Keratinocyte (primary cell): ENCODE measurements around the gene GZMB. TPM values are rescaled to one million over a fixed set of nuclear protein-coding genes. Genes with fewer than 3 reads are reported as not detected.

Source experiments
- DNase-seq: peaks from one replicate; pipeline ENCODE4 v3.0.0-alpha.2; 2011; ENCODE audit warnings: low read depth, missing footprints, low spot score
- FAIRE-seq: peaks from 2 replicates; lab custom pipeline; 2011; peaks lifted over from hg19 to GRCh38; lab: Jason Lieb, UNC
- H2AFZ ChIP-seq: 2 replicates; pipeline ENCODE4 v1.6.0; 2012; ENCODE audit warnings: low read length, control low read depth, inconsistent platforms; ENCODE audit not compliant: control insufficient read depth
- H3K27ac ChIP-seq: 2 replicates; pipeline ENCODE4 v1.5.1; 2011; ENCODE audit warnings: low read length; ENCODE audit not compliant: control insufficient read depth, insufficient read depth
- H3K27me3 ChIP-seq: 3 replicates; pipeline ENCODE4 v1.6.0; 2011; ENCODE audit warnings: low read length; ENCODE audit not compliant: control insufficient read depth, insufficient read depth; ENCODE audit errors: extremely low read depth
- H3K36me3 ChIP-seq, 2 experiments: 2 replicates in 1 of 2; 3 replicates in 1 of 2; pipeline ENCODE4 v1.5.1; 2011; ENCODE audit warnings: low read length in 2 of 2, mild to moderate bottlenecking in 1 of 2; ENCODE audit not compliant: control insufficient read depth in 2 of 2, insufficient read depth in 2 of 2; ENCODE audit errors: extremely low read depth in 1 of 2
- H3K4me1 ChIP-seq: 3 replicates; pipeline ENCODE4 v1.5.1; 2011; ENCODE audit warnings: low read length; ENCODE audit not compliant: control insufficient read depth, insufficient read depth; ENCODE audit errors: extremely low read depth
- H3K4me2 ChIP-seq: 3 replicates; pipeline ENCODE4 v1.6.0; 2011; ENCODE audit warnings: low read depth, low read length; ENCODE audit not compliant: control insufficient read depth, insufficient read depth; ENCODE audit errors: extremely low read depth
- H3K4me3 ChIP-seq, 3 experiments: fragments of 200-600 bp in 1 of 3; sonication (generic) in 1 of 3; 2 replicates in 2 of 3; 3 replicates in 1 of 3; pipeline ENCODE4 v1.5.1; 2011 to 2016; ENCODE audit warnings: low read length in 3 of 3, mild to moderate bottlenecking in 3 of 3, control low read depth in 2 of 3, inconsistent platforms in 1 of 3, low read depth in 1 of 3, mixed read lengths in 1 of 3, mixed run types in 1 of 3, moderate library complexity in 1 of 3; ENCODE audit not compliant: control insufficient read depth in 2 of 3, insufficient read depth in 2 of 3; ENCODE audit errors: extremely low read depth in 1 of 3
- H3K79me2 ChIP-seq: 2 replicates; pipeline ENCODE4 v1.6.0; 2012; ENCODE audit warnings: low read length; ENCODE audit not compliant: control insufficient read depth, insufficient read depth
- H3K9ac ChIP-seq: 3 replicates; pipeline ENCODE4 v1.6.0; 2011; ENCODE audit warnings: low read length; ENCODE audit not compliant: control insufficient read depth, insufficient read depth; ENCODE audit errors: extremely low read depth
- H3K9me1 ChIP-seq: 3 replicates; pipeline ENCODE4 v1.6.0; 2011; ENCODE audit warnings: low read length; ENCODE audit not compliant: control insufficient read depth, insufficient read depth; ENCODE audit errors: extremely low read depth
- H3K9me3 ChIP-seq: 2 replicates; pipeline ENCODE4 v1.5.1; 2012; ENCODE audit warnings: low read depth, low read length; ENCODE audit not compliant: control insufficient read depth
- H4K20me1 ChIP-seq: 3 replicates; pipeline ENCODE4 v1.6.0; 2011; ENCODE audit warnings: low read length; ENCODE audit not compliant: control insufficient read depth, insufficient read depth; ENCODE audit errors: extremely low read depth
- EZH2 ChIP-seq: IDR thresholded peaks from one replicate; pipeline ENCODE4 v1.6.1; 2012; ENCODE audit warnings: inconsistent platforms, mild to moderate bottlenecking, low read length, moderate library complexity
- dilution Hi-C: fragments of 300-500 bp; cut with MboI; formaldehyde crosslinking; loops from one replicate; pipeline ENCODE4 v1.7.0; 2020; ENCODE audit warnings: low sequenced_read_pairs; ENCODE audit not compliant: extremely low pct_ligation_motif_present
- polyA plus RNA-seq, 5 experiments: library from polyadenylated mRNA; depleted of rRNA in 3 of 5; stranded (reverse) in 3 of 5; stranded (forward) in 1 of 5; unstranded in 1 of 5; fragments of >200 nt; gene quantifications; 1 replicate in 1 of 5; 2 replicates in 3 of 5; 3 replicates in 1 of 5; pipeline versions ENCODE4 v1.2.1 to v1.2.3, GENCODE V29; 2011 to 2012; ENCODE audit warnings: missing spikeins in 2 of 5, low read depth in 1 of 5, low replicate concordance in 1 of 5
- TF ChIP-seq, protein P1 (sequence below), 3 experiments: IDR thresholded peaks in 1 of 3; conservative IDR thresholded peaks in 1 of 3; optimal IDR thresholded peaks in 1 of 3; 2 replicates in 2 of 3; 3 replicates in 1 of 3; pipeline versions ENCODE3 to v1.5.1; 2011; ENCODE audit warnings: low read length in 3 of 3, mild to moderate bottlenecking in 3 of 3, moderate library complexity in 2 of 3, control low read depth in 1 of 3, inconsistent platforms in 1 of 3; ENCODE audit not compliant: insufficient read depth in 2 of 3; ENCODE audit errors: extremely low read depth in 1 of 3

Gene GZMB
- polyA plus RNA-seq, 1 donor (not counting 4 experiments of a cell fraction or from before 2014, with no cell fraction given) = 0.08 TPM

GRCh38 chr14:24639905-24640304 lies 5.9 kb upstream of the GZMB start:
- no peak for DNase-seq
- H4K20me1 ChIP-seq = no peaks in the 10 kb centered on the region
- dilution Hi-C loops = no loop called here
- H3K9me3 ChIP-seq = no peaks in the 10 kb centered on the region
- no peaks in the 10 kb centered on the region for H3K9me1 ChIP-seq
- no peak for FAIRE-seq
- H3K27me3 ChIP-seq = no peaks in the 10 kb centered on the region
- H3K27ac ChIP-seq = no peak overlapping the region
- no peaks in the 10 kb centered on the region for H3K4me1 ChIP-seq
- H3K4me2 ChIP-seq = no peak overlapping the region
- H2AFZ ChIP-seq = no peak overlapping the region
- no peak overlapping the region for H3K9ac ChIP-seq
- no peak for TF ChIP-seq EZH2
- TF ChIP-seq, protein P1, sequence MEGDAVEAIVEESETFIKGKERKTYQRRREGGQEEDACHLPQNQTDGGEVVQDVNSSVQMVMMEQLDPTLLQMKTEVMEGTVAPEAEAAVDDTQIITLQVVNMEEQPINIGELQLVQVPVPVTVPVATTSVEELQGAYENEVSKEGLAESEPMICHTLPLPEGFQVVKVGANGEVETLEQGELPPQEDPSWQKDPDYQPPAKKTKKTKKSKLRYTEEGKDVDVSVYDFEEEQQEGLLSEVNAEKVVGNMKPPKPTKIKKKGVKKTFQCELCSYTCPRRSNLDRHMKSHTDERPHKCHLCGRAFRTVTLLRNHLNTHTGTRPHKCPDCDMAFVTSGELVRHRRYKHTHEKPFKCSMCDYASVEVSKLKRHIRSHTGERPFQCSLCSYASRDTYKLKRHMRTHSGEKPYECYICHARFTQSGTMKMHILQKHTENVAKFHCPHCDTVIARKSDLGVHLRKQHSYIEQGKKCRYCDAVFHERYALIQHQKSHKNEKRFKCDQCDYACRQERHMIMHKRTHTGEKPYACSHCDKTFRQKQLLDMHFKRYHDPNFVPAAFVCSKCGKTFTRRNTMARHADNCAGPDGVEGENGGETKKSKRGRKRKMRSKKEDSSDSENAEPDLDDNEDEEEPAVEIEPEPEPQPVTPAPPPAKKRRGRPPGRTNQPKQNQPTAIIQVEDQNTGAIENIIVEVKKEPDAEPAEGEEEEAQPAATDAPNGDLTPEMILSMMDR (optimal IDR thresholded peaks at IDR 0.05 in 1 of 3, IDR thresholded peaks at IDR 0.05 in 1 of 3, conservative IDR thresholded peaks at IDR 0.05 in 1 of 3; ENCODE audit: extremely low read depth in 1 of 3, insufficient read depth in 2 of 3, low read length in 3 of 3) = no peak
- no peak overlapping the region for H3K4me3 ChIP-seq
- no peaks in the 10 kb centered on the region for H3K79me2 ChIP-seq
- H3K36me3 ChIP-seq = no peaks in the 10 kb centered on the region

DNA sequence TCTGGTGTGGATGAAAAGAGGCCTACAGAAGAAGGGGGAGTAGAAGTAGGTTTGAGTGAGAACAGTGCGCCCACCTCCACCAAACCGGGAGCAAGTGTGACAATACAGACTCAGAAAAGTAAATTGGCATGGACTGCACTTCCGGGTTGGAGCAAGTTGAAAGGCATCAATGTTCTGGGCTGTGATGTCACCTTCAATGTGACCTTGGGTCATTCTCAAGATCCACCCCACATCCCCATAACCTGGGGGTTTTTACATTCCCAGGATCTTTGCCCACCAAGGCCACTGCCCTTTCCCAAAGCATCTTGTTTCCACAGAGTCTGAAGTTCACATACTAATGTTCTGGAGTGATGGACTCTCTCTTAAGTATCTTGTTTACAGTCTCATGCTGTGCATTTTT lies 5.3 kb upstream of the GZMB start:
- Histone ChIP-seq H3K4me1 (no peaks in the 10 kb centered on the region), H4K20me1 (no peaks in the 10 kb centered on the region), H3K4me2 (no peak overlapping the region), H3K27me3 (no peaks in the 10 kb centered on the region), H3K9ac (no peak overlapping the region), H3K9me3 (no peaks in the 10 kb centered on the region), H3K4me3 (no peak overlapping the region), H3K27ac (no peak overlapping the region), H2AFZ (no peak overlapping the region), H3K36me3 (no peaks in the 10 kb centered on the region), H3K79me2 (no peaks in the 10 kb centered on the region), H3K9me1 (no peaks in the 10 kb centered on the region)
- dilution Hi-C loops = no loop called here
- DNase-seq = no peak
- FAIRE-seq = no peak
- TF ChIP-seq, protein P1 (optimal IDR thresholded peaks at IDR 0.05 in 1 of 3, IDR thresholded peaks at IDR 0.05 in 1 of 3, conservative IDR thresholded peaks at IDR 0.05 in 1 of 3; ENCODE audit: extremely low read depth in 1 of 3, insufficient read depth in 2 of 3, low read length in 3 of 3) = no peak
